MM.1S (cell line): ENCODE results near the gene TIMM50.

ENCODE experiments used
- DNase-seq: peaks from one replicate; pipeline ENCODE4 v3.0.0-alpha.2; 2015
- H2AFZ ChIP-seq: fragments of 300-600 bp; sonication (generic); 2 replicates; pipeline ENCODE4 v1.6.0; 2016; ENCODE audit warnings: antibody characterized with exemption, low read length
- H3F3A ChIP-seq: fragments of 300-600 bp; sonication (generic); 2 replicates; pipeline ENCODE4 v1.6.1; 2016; ENCODE audit warnings: mild to moderate bottlenecking, antibody characterized with exemption, low read length, moderate library complexity, mixed read lengths; ENCODE audit not compliant: insufficient read depth
- H3K27ac ChIP-seq: fragments of 300-600 bp; sonication (generic); 2 replicates; pipeline ENCODE4 v1.5.1; 2016; ENCODE audit warnings: mild to moderate bottlenecking, low read length
- H3K27me3 ChIP-seq: fragments of 300-600 bp; sonication (generic); replicated peaks from 2 replicates; pipeline ENCODE4 v1.6.0; 2016; ENCODE audit warnings: low read length; ENCODE audit not compliant: insufficient read depth
- H3K36me3 ChIP-seq: fragments of 300-600 bp; sonication (generic); replicated peaks from 2 replicates; pipeline ENCODE4 v1.6.1; 2016; ENCODE audit warnings: mild to moderate bottlenecking, low read length, mixed read lengths; ENCODE audit not compliant: insufficient read depth
- H3K4me1 ChIP-seq: fragments of 300-600 bp; sonication (generic); 2 replicates; pipeline ENCODE4 v1.6.1; 2016; ENCODE audit warnings: low read length, mixed read lengths
- H3K4me2 ChIP-seq: fragments of 300-600 bp; sonication (generic); 2 replicates; pipeline ENCODE4 v1.6.0; 2016; ENCODE audit warnings: low read depth, low read length
- H3K4me3 ChIP-seq: fragments of 300-600 bp; sonication (generic); 2 replicates; pipeline ENCODE4 v1.5.1; 2016; ENCODE audit warnings: low read length, mixed read lengths
- H3K79me2 ChIP-seq: fragments of 300-600 bp; sonication (generic); 2 replicates; pipeline ENCODE4 v1.6.1; 2016; ENCODE audit warnings: mixed run types, low read length, mixed read lengths
- H3K9ac ChIP-seq: fragments of 300-600 bp; sonication (generic); 2 replicates; pipeline ENCODE4 v1.6.1; 2016; ENCODE audit warnings: low read length, mixed read lengths
- H3K9me2 ChIP-seq: fragments of 300-600 bp; sonication (generic); replicated peaks from 2 replicates; pipeline ENCODE4 v1.6.1; 2016; ENCODE audit warnings: mild to moderate bottlenecking, low read length, mixed read lengths; ENCODE audit not compliant: insufficient read depth
- H3K9me3 ChIP-seq: fragments of 300-600 bp; sonication (generic); replicated peaks from 2 replicates; pipeline ENCODE4 v1.6.1; 2016; ENCODE audit warnings: mild to moderate bottlenecking, low read length, mixed read lengths; ENCODE audit not compliant: insufficient read depth
- H4K20me1 ChIP-seq: fragments of 300-600 bp; sonication (generic); 2 replicates; pipeline ENCODE4 v1.6.1; 2016; ENCODE audit warnings: mild to moderate bottlenecking, low read length, moderate library complexity, mixed read lengths; ENCODE audit not compliant: insufficient read depth
- CTCF ChIP-seq: fragments of 300-600 bp; sonication (generic); IDR thresholded peaks from 2 replicates; pipeline ENCODE4 v1.5.1; 2016; ENCODE audit warnings: antibody characterized with exemption, low read length, mixed read lengths
- EZH2 ChIP-seq: fragments of 300-600 bp; sonication (generic); optimal IDR thresholded peaks from 2 replicates; pipeline ENCODE3; 2017; ENCODE audit warnings: low read depth, mild to moderate bottlenecking, antibody characterized with exemption, low read length, mixed read lengths
- EZH2phosphoT487 ChIP-seq: fragments of 300-600 bp; sonication (generic); IDR thresholded peaks from 2 replicates; pipeline ENCODE4 v1.6.1; 2018; ENCODE audit warnings: antibody characterized with exemption, low read length

TIMM50 gene

GRCh38 chr19:39471756-39472536 is 8.7 kb upstream of the TIMM50 start:
- Histone ChIP-seq H3K36me3 (peaks cover 10% of the 10 kb centered on the region), H3K9me3 (no peaks in the 10 kb centered on the region)

GRCh38 chr19:39472746-39473442 is 7.7 kb upstream of the TIMM50 start:
- DNase-seq, result no peak
- no peak overlapping the region for H3K4me2 ChIP-seq
- no peak for TF ChIP-seq EZH2
- TF ChIP-seq EZH2phosphoT487, result no peak
- TF ChIP-seq CTCF, result no peak
- H3K79me2 ChIP-seq, result no peaks in the 10 kb centered on the region; the same call in 1 of the 2 replicates
- no peak overlapping the region for H3K27ac ChIP-seq
- H4K20me1 ChIP-seq, result no peaks in the 10 kb centered on the region
- H3K9ac ChIP-seq, result no peak overlapping the region
- H2AFZ ChIP-seq, result no peak overlapping the region
- no peaks in the 10 kb centered on the region for H3K9me3 ChIP-seq
- 0 out of 2 replicates have a peak, but pooled peaks cover 5% of the 10 kb centered on the region for H3F3A ChIP-seq
- peaks cover 10% of the 10 kb centered on the region for H3K36me3 ChIP-seq
- no peaks in the 10 kb centered on the region for H3K4me1 ChIP-seq
- H3K27me3 ChIP-seq, result no peaks in the 10 kb centered on the region
- no peaks in the 10 kb centered on the region for H3K9me2 ChIP-seq
- H3K4me3 ChIP-seq, result no peak overlapping the region

More at GRCh38 chr19:39471756-39472536, 8.7 kb upstream of the TIMM50 start:
- 0 out of 2 replicates have a peak, but pooled peaks cover 3% of the 10 kb centered on the region for H3F3A ChIP-seq
- no peak overlapping the region for H3K4me3 ChIP-seq
- no peaks in the 10 kb centered on the region for H4K20me1 ChIP-seq
- H3K27me3 ChIP-seq, result no peaks in the 10 kb centered on the region
- DNase-seq, result no peak
- no peaks in the 10 kb centered on the region; the same call in 1 of the 2 replicates for H3K79me2 ChIP-seq
- no peak overlapping the region for H2AFZ ChIP-seq
- H3K4me1 ChIP-seq, result no peaks in the 10 kb centered on the region
- no peak overlapping the region for H3K9ac ChIP-seq
- no peaks in the 10 kb centered on the region for H3K9me2 ChIP-seq
- H3K4me2 ChIP-seq, result no peak overlapping the region
- TF ChIP-seq EZH2phosphoT487 (no peak), EZH2 (no peak), CTCF (no peak)
- no peak overlapping the region for H3K27ac ChIP-seq

- H3K9me2 ChIP-seq, result no peaks in the 10 kb centered on the region
- H2AFZ ChIP-seq, result no peak overlapping the region
- no peaks in the 10 kb centered on the region for H3K27me3 ChIP-seq
- TF ChIP-seq EZH2phosphoT487, result no peak
- no peak for TF ChIP-seq EZH2
- TF ChIP-seq CTCF, result no peak
- H3K27ac ChIP-seq, result no peak overlapping the region
- H3K79me2 ChIP-seq, result no peaks in the 10 kb centered on the region; the same call in 1 of the 2 replicates
- no peaks in the 10 kb centered on the region for H4K20me1 ChIP-seq
- H3K4me3 ChIP-seq, result no peak overlapping the region
- H3K4me2 ChIP-seq, result no peak overlapping the region
- no peaks in the 10 kb centered on the region for H3K4me1 ChIP-seq
- DNase-seq, result no peak
- 0 out of 2 replicates have a peak, but pooled peaks cover 6% of the 10 kb centered on the region for H3F3A ChIP-seq
- no peaks in the 10 kb centered on the region for H3K9me3 ChIP-seq
- peaks cover 10% of the 10 kb centered on the region for H3K36me3 ChIP-seq
- no peak overlapping the region for H3K9ac ChIP-seq
Measured at GRCh38 chr19:39473443-39473960, 7.1 kb upstream of the TIMM50 start.
